ENCODE data around the gene PPM1G. TPM values are rescaled to one million over a fixed set of nuclear protein-coding genes. Genes with fewer than 3 reads are reported as not detected.
"Not testable (repeated sequence)": the region's sequence is repeated elsewhere in the genome, so short reads cannot be mapped to it uniquely, and the experiment has no call there.

Gene PPM1G
- total RNA-seq, 2 donors from 2014 or later, result 63.0 to 119 TPM

GRCh38 chr2:27356056-27356381 lies 53.4 kb downstream of the PPM1G start:
- TF ChIP-seq CTCF (IDR thresholded peaks at IDR 0.05), result no peak
- peak overlapping the region; percentile 91 to 98 for H3K9ac ChIP-seq (ENCODE audit: low read depth in 2 of 2, low read length in 2 of 2)
- H3K36me3 ChIP-seq, result no peaks in the 10 kb centered on the region
- peak overlapping the region; percentile 94 for H3K27ac ChIP-seq
- no peaks in the 10 kb centered on the region for H3K9me3 ChIP-seq
- H3K27me3 ChIP-seq, result no peaks in the 10 kb centered on the region
- intact Hi-C loops (cut with DNase I), result no loop called here
- peak overlapping the region; percentile 78 for H3K4me3 ChIP-seq
- no peak for DNase-seq
- peaks cover 11% of the 10 kb centered on the region for H3K4me1 ChIP-seq

- no peak for DNase-seq
- no peak for TF ChIP-seq CTCF (IDR thresholded peaks at IDR 0.05)
- H3K9ac ChIP-seq (ENCODE audit: low read depth in 2 of 2, low read length in 2 of 2), result no peak overlapping the region
- H3K4me3 ChIP-seq, result no peak overlapping the region
- no peaks in the 10 kb centered on the region for H3K36me3 ChIP-seq
- H3K27ac ChIP-seq, result no peak overlapping the region
- H3K4me1 ChIP-seq, result peaks cover 11% of the 10 kb centered on the region
- H3K27me3 ChIP-seq, result no peaks in the 10 kb centered on the region
- H3K9me3 ChIP-seq, result no peaks in the 10 kb centered on the region
- intact Hi-C loops (cut with DNase I), result no loop called here
These were observed 54.8 kb downstream of the PPM1G start for GRCh38 chr2:27354597-27354927.

- TF ChIP-seq CTCF (IDR thresholded peaks at IDR 0.05), result no peak
- intact Hi-C loops (cut with DNase I), result no loop called here
- Histone ChIP-seq H3K9me3 (no peaks in the 10 kb centered on the region), H3K27me3 (no peaks in the 10 kb centered on the region), H3K4me3 (no peak overlapping the region), H3K9ac (ENCODE audit: low read depth in 2 of 2, low read length in 2 of 2) (no peak overlapping the region), H3K4me1 (peaks cover 11% of the 10 kb centered on the region), H3K36me3 (no peaks in the 10 kb centered on the region), H3K27ac (no peak overlapping the region)
- DNase-seq, result no peak
These were observed 55.4 kb downstream of the PPM1G start for GRCh38 chr2:27353762-27354596.

GRCh38 chr2:27353386-27353761 lies 56.0 kb downstream of the PPM1G start:
- H3K36me3 ChIP-seq, H3K4me3 ChIP-seq: not testable (repeated sequence)

GRCh38 chr2:27351802-27352598 lies 57.4 kb downstream of the PPM1G start:
- Histone ChIP-seq H3K4me1 (peaks cover 11% of the 10 kb centered on the region), H3K9ac (ENCODE audit: low read depth in 2 of 2, low read length in 2 of 2) (no peak overlapping the region), H3K9me3 (no peaks in the 10 kb centered on the region), H3K4me3 (no peak overlapping the region), H3K36me3 (no peaks in the 10 kb centered on the region), H3K27ac (no peak overlapping the region), H3K27me3 (no peaks in the 10 kb centered on the region)
- no peak for DNase-seq
- no peak for TF ChIP-seq CTCF (IDR thresholded peaks at IDR 0.05)
- intact Hi-C loops (cut with DNase I), result no loop called here

More at GRCh38 chr2:27353386-27353761, 56.0 kb downstream of the PPM1G start:
- intact Hi-C loops (cut with DNase I); H3K9ac ChIP-seq (ENCODE audit: low read depth in 2 of 2, low read length in 2 of 2); H3K9me3 ChIP-seq; DNase-seq; H3K27ac ChIP-seq; H3K27me3 ChIP-seq: not testable (repeated sequence)
- H3K4me1 ChIP-seq, result peaks cover 11% of the 10 kb centered on the region

All from colonic mucosa (tissue), 4 donors.